GM10847 (cell line): ENCODE results near the gene DIAPH3.

Experiments used
- POLR2A ChIP-seq: IDR thresholded peaks from 2 replicates; pipeline ENCODE4 v1.6.1; 2011; ENCODE audit not compliant: insufficient read length; ENCODE audit errors: extremely low read depth

The DIAPH3 gene

GRCh38 chr13:60163478-60164233, at the start of gene DIAPH3:
DIAPH3 (minus strand) TSS chr13:60163928; CDS start chr13:60163766, 162 bp downstream.
- peak; percentile 91 for TF ChIP-seq POLR2A

DNA sequence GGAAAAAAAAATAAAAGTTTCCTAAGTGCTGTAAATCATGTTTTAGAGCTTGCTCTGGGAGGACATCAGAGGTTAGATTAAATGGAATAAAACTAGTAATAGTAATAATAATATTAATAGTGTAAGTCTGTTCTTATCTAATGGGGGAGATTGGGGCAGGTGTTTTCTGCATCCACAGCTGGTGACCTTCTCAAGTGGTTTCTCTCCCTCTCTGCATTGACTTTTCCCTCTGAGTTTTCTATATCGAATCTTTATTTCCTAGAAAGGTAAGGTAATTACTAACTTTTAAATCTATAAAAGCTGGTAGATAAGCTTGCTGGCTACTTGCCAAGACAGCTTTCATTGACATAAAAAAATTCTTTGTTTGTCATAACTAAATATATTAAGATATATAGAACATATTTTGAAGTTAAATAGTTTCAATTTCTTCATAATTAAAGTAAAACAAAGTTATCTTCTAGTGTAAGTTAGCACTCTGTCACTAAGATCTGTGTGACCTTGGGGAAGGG, 49.6 kb upstream of the DIAPH3 start:
- TF ChIP-seq POLR2A = no peak

DNA sequence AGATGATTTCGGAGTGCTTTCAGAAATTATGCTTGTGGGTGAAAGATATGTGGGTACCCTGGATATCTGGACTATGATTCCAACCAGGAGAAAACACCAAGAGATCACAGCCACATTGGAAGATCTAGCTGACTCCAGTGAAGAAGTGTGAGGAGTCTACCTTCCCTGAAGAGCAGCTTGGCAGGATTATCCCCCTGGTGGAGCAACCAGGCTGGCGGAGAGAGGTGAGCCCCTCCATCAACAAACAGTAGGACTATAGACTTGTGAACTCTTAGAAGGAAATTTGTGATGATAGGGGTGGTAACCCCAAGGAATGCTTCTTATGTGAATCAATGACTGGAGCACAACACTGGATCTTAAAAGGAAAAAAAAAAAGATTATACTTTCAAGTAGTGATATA, 47.8 kb upstream of the DIAPH3 start:
- TF ChIP-seq POLR2A = no peak

DNA sequence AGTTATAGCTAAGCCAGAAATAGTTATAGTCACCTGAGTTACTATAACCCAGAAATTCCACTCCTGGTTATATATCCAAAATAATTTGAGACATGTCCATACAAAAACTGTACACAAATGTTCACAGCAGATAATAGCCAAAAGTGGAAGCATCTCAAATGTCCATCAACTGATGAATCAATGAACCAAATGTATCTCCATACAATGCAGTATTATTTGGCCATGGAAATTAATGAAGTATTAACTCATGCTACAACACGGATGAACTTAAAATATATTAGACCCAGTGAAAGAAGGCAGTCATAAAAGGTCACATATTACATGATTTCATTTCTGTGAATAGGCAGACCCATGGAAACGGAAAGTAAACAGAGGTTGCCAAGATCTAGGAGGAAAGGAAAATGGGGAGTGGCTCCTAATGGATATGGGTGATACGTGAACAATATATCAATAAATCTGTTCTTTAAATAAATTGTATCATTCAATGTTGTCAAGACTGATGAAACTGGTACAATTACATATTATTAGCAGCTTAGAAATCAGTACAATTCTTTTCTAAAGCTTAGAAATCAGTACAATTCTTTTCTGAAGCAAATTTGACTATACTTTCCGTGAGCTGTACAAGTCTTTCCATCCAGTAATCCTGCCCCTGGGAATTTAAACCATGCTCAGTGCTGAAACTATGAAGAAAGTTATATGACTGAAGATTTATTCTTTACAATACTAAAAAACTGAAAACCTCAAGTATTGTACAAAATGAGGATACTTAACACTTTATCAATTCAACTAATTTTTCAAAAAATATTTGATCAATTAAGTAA, 47.0 kb upstream of the DIAPH3 start:
- no peak for TF ChIP-seq POLR2A

- no peak for TF ChIP-seq POLR2A
Observed at GRCh38 chr13:60201286-60201685, 37.6 kb upstream of the DIAPH3 start.

GRCh38 chr13:60182907-60183306, 19.2 kb upstream of the DIAPH3 start:
- TF ChIP-seq POLR2A = no peak

GRCh38 chr13:60178327-60178726, 14.6 kb upstream of the DIAPH3 start:
- TF ChIP-seq POLR2A = no peak

DNA sequence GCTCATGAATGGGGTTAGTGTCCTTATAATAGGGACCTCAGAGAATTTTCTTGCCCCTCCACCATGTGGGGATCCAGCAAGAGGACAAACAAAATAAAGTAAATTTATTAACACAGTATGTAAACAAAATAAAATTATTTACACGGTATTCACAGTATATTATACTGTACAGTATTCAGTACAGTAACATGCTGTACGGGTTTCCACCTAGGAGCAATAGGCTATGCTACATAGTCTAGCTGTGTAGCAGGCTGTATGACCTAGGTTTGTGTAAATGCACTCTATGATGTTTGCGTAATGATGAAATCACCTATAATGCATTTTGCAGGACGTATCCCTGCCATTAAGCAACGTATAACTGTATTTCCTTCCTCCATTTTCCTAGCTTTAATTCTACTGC, 11.8 kb upstream of the DIAPH3 start:
- TF ChIP-seq POLR2A = no peak

DNA sequence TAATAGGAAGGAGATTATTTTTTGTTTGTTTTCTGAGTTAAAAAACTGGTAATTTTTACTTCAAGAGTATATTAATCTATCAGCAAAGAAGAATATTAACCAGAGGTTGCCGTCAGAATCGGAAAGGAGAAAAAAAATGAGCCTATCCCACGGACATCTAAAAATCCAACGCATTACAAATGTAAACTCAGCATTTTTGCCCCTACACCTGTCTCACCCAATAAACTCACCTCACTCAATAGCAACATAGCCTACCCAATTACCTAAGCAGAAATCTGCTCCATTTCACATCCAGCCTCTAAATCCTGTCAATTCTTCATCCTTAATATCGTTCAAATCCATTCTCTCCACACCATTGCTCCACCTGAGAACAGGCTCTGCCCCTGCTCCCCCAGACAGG, 10.4 kb upstream of the DIAPH3 start:
- TF ChIP-seq POLR2A = no peak

DNA sequence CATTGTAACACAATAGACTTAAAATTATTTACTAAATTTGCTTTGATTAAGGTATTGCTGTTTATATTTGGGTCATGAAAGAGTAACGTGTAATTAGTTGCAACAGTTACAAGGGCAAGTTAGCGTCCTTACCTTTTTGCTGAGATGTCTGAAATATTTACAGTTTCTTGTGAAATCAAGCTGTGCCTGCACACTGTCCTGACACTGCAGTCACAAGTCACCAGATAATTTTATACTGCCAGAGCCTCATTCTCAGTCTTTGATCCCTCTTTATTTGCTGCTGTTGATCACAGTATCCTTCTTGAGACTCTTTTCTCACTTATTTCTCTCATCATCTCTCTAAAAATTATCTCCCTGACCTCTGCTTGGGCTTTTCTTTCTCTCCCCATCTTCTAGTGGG, 8.4 kb upstream of the DIAPH3 start:
- no peak for TF ChIP-seq POLR2A

DNA sequence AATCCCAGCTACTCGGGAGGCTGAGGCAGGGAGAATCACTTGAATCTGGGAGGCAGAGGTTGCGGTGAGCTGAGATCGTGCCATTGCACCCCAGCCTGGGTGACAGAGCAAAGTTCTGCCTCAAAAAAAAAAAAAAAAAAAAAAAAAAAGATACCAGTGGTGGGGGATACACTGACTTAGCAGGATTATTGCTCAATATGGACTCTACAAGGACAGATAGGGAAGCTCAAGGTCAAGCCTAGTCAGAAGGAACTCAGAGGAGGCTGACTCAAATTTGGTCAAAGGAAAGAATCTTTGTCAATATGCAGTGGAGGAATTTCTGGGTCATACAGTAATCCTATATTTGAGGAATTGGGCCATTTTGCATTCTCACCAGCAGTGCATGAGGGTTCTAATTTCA, 6.7 kb upstream of the DIAPH3 start:
- no peak for TF ChIP-seq POLR2A

- TF ChIP-seq POLR2A = no peak
Observed at GRCh38 chr13:60169239-60170031, 5.7 kb upstream of the DIAPH3 start.

- no peak for TF ChIP-seq POLR2A
Observed at GRCh38 chr13:60167121-60167520, 3.4 kb upstream of the DIAPH3 start.

- TF ChIP-seq POLR2A = no peak
Observed at GRCh38 chr13:60165391-60166099, 1.8 kb upstream of the DIAPH3 start.
